ENCODE measurements around the gene PRR16.
"Not testable (repeated sequence)": the region's sequence is repeated elsewhere in the genome, so short reads cannot be mapped to it uniquely, and the experiment has no call there.

The PRR16 gene

GRCh38 chr5:120463991-120464626, at the start of gene PRR16:
PRR16 (plus strand) TSS chr5:120464300.
- peak; percentile 58 for DNase-seq

- DNase-seq: no peak
These were observed 48.1 kb upstream of the PRR16 start for GRCh38 chr5:120415985-120416384.

- no peak for DNase-seq
These were observed 45.0 kb upstream of the PRR16 start for GRCh38 chr5:120419127-120419526.

GRCh38 chr5:120426633-120427275, 37.3 kb upstream of the PRR16 start:
- not testable (repeated sequence) for DNase-seq

GRCh38 chr5:120430572-120430971, 33.5 kb upstream of the PRR16 start:
- DNase-seq: no peak

GRCh38 chr5:120432861-120433260, 31.2 kb upstream of the PRR16 start:
- no peak for DNase-seq

GRCh38 chr5:120435129-120435528, 29.0 kb upstream of the PRR16 start:
- DNase-seq: no peak

- DNase-seq: no peak
These were observed 27.1 kb upstream of the PRR16 start for GRCh38 chr5:120436996-120437395.

GRCh38 chr5:120442694-120443093, 21.4 kb upstream of the PRR16 start:
- DNase-seq: no peak

- no peak for DNase-seq
These were observed 20.5 kb upstream of the PRR16 start for GRCh38 chr5:120443607-120444006.

GRCh38 chr5:120446068-120446492, 18.0 kb upstream of the PRR16 start:
- DNase-seq: no peak

GRCh38 chr5:120446901-120447300, 17.2 kb upstream of the PRR16 start:
- no peak for DNase-seq

- no peak for DNase-seq
These were observed 16.3 kb upstream of the PRR16 start for GRCh38 chr5:120447706-120448239.

- DNase-seq: no peak
These were observed 14.6 kb upstream of the PRR16 start for GRCh38 chr5:120449501-120449900.

GRCh38 chr5:120450910-120451309, 13.2 kb upstream of the PRR16 start:
- DNase-seq: no peak

- no peak for DNase-seq
These were observed 12.7 kb upstream of the PRR16 start for GRCh38 chr5:120451445-120451844.

- no peak for DNase-seq
These were observed 11.6 kb upstream of the PRR16 start for GRCh38 chr5:120452471-120452870.

- no peak for DNase-seq
These were observed 9.9 kb upstream of the PRR16 start for GRCh38 chr5:120454094-120454798.

- DNase-seq: no peak
These were observed 8.1 kb upstream of the PRR16 start for GRCh38 chr5:120456006-120456405.

- peak; percentile 47 for DNase-seq
These were observed 6.1 kb upstream of the PRR16 start for GRCh38 chr5:120457839-120458507.

GRCh38 chr5:120458508-120458847, 5.6 kb upstream of the PRR16 start:
- not testable (repeated sequence) for DNase-seq

- DNase-seq: no peak
These were observed 2.8 kb upstream of the PRR16 start for GRCh38 chr5:120461251-120461650.

GRCh38 chr5:120463006-120463680, 957 bp upstream of the PRR16 start:
- no peak for DNase-seq

Data from femur (tissue), 1 donor.